DOHH2 (cell line): ENCODE data around the gene PLXNC1.

Source experiments
- CTCF ChIP-seq: fragments of 200-600 bp; sonication (generic); IDR thresholded peaks from one replicate; pipeline ENCODE4 v1.5.1; 2014; ENCODE audit warnings: antibody characterized with exemption, mild to moderate bottlenecking, low read depth, low read length; ENCODE audit not compliant: poor library complexity, severe bottlenecking
- EZH2phosphoT487 ChIP-seq: fragments of 200-600 bp; sonication (generic); IDR thresholded peaks from 2 replicates; pipeline ENCODE4 v1.6.1; 2017; ENCODE audit warnings: borderline replicate concordance, mild to moderate bottlenecking, antibody characterized with exemption, low read length, moderate library complexity, mixed read lengths

- TF ChIP-seq CTCF (no peak), EZH2phosphoT487 (no peak)
Measured at GRCh38 chr12:94151582-94151981, 3.2 kb downstream of the PLXNC1 start.
